HepG2 (cell line): ENCODE data around the gene EP300. TPM values are rescaled to one million over a fixed set of nuclear protein-coding genes. Genes with fewer than 3 reads are reported as not detected.

Experiments
- AGO1 ChIP-seq: fragments of 200-400 bp; formaldehyde crosslinking; IDR thresholded peaks from 2 replicates; pipeline ENCODE4 v1.6.1; 2017; ENCODE audit warnings: mild to moderate bottlenecking, low read depth, low read length, moderate library complexity; ENCODE audit not compliant: poor library complexity, severe bottlenecking
- ARHGAP35 ChIP-seq: sonication (generic); formaldehyde crosslinking; IDR thresholded peaks from 2 replicates; pipeline ENCODE4 v1.9.0; 2022; ENCODE audit warnings: mild to moderate bottlenecking, inconsistent platforms, moderate library complexity, missing genetic modification reagents, borderline replicate concordance
- ATF7-NPFF ChIP-seq: sonication (generic); formaldehyde crosslinking; IDR thresholded peaks from 2 replicates; pipeline ENCODE4 v1.8.1; 2023; ENCODE audit warnings: mild to moderate bottlenecking, low read depth, missing genetic modification reagents, moderate library complexity
- BHLHE40 ChIP-seq: IDR thresholded peaks from 2 replicates; pipeline ENCODE4 v1.6.1; 2011; ENCODE audit warnings: low read length, improper control_type of control experiment
- CENPX ChIP-seq: sonication (generic); formaldehyde crosslinking; IDR thresholded peaks from 2 replicates; pipeline ENCODE4 v1.9.0; 2021; ENCODE audit warnings: mild to moderate bottlenecking, missing genetic modification reagents, moderate library complexity
- GTF2F1 ChIP-seq: fragments of 150-350 bp; IDR thresholded peaks from 2 replicates; pipeline ENCODE4 v1.6.1; 2014; ENCODE audit warnings: low read length
- KDM2A ChIP-seq: sonication (generic); formaldehyde crosslinking; IDR thresholded peaks from 2 replicates; pipeline ENCODE4 v1.4.0; 2020; ENCODE audit warnings: low read depth, missing genetic modification reagents, borderline replicate concordance
- KLF11 ChIP-seq: IDR thresholded peaks from 2 replicates; pipeline ENCODE4 v1.6.1; 2016; ENCODE audit warnings: missing compliant biosample characterization
- MXD1 ChIP-seq: sonication (generic); formaldehyde crosslinking; IDR thresholded peaks from 2 replicates; pipeline ENCODE4 v1.4.0; 2020; ENCODE audit warnings: mild to moderate bottlenecking, missing genetic modification reagents
- REPIN1 ChIP-seq: sonication (generic); formaldehyde crosslinking; IDR thresholded peaks from 2 replicates; pipeline ENCODE4 v1.8.0; 2022; ENCODE audit warnings: missing genetic modification reagents, low read depth, mild to moderate bottlenecking, borderline replicate concordance
- SIN3A ChIP-seq: IDR thresholded peaks from 2 replicates; pipeline ENCODE4 v1.6.1; 2011; ENCODE audit warnings: low read depth, mild to moderate bottlenecking, control low read depth, low read length, borderline replicate concordance
- ZNF256 ChIP-seq: sonication (generic); formaldehyde crosslinking; conservative IDR thresholded peaks from 2 replicates; pipeline ENCODE4 v1.4.0; 2020; ENCODE audit warnings: missing genetic modification reagents
- ZNF282 ChIP-seq: fragments of 450-650 bp; IDR thresholded peaks from 2 replicates; pipeline ENCODE4 v1.6.1; 2018; ENCODE audit not compliant: partially characterized antibody
- polyA plus RNA-seq, 8 experiments: library from polyadenylated mRNA; depleted of rRNA in 3 of 8; stranded (reverse) in 7 of 8; unstranded in 1 of 8; fragments of >200 nt; fragmentation: Illumina TruSeq in 4 of 8; extraction: Trizol in 4 of 8; gene quantifications; 2 replicates each; pipeline versions ENCODE4 v1.2.1 to v1.2.3, GENCODE V29; 2011 to 2016; ENCODE audit warnings: low read depth in 4 of 8, missing spikeins in 1 of 8, mixed read lengths in 1 of 8; ENCODE audit not compliant: insufficient read depth in 1 of 8
- total RNA-seq, 5 experiments: library from RNA; depleted of rRNA; stranded (reverse); fragments of >200 nt; fragmentation: Illumina TruSeq; extraction: Trizol; gene quantifications; 2 replicates each; pipeline ENCODE4 v1.2.3, GENCODE V29; 2016; ENCODE audit warnings: low read depth in 1 of 5
- TF ChIP-seq, protein P1 (sequence below): IDR thresholded peaks from 2 replicates; pipeline ENCODE4 v1.6.1; 2012; ENCODE audit warnings: inconsistent platforms
- TF ChIP-seq, protein P2 (sequence below): sonication (generic); formaldehyde crosslinking; IDR thresholded peaks from 2 replicates; pipeline ENCODE4 v1.5.0; 2020; ENCODE audit warnings: mild to moderate bottlenecking, missing genetic modification reagents, borderline replicate concordance
- TF ChIP-seq, protein P3 (sequence below): sonication (generic); formaldehyde crosslinking; IDR thresholded peaks from 2 replicates; pipeline ENCODE4 v1.4.0; 2020; ENCODE audit warnings: mild to moderate bottlenecking, missing genetic modification reagents, borderline replicate concordance
- TF ChIP-seq, protein P4 (sequence below): sonication (generic); formaldehyde crosslinking; conservative IDR thresholded peaks from 2 replicates; pipeline ENCODE4 v1.4.0; 2020; ENCODE audit warnings: missing genetic modification reagents

Gene EP300
- total and polyA plus RNA-seq, 2 of the 13 experiments (the other 11 are each of a cell fraction or from before 2014, with no cell fraction given) = 13.6 to 14.9 TPM

GRCh38 chr22:41106122-41106968 is 14.0 kb downstream of the EP300 start (continued):
- TF ChIP-seq MXD1 (CRISPR knock-in tag) (no peak), ARHGAP35 (CRISPR knock-in tag) (no peak), ZNF282 (no peak), REPIN1 (CRISPR knock-in tag) (no peak), ATF7-NPFF (no peak), BHLHE40 (no peak), AGO1 (no peak), KLF11 (CRISPR knock-in tag) (no peak), CENPX (no peak), KDM2A (CRISPR knock-in tag) (no peak), ZNF256 (CRISPR knock-in tag) (no peak), GTF2F1 (no peak), SIN3A (peak; percentile 45; the same call in 1 of the 2 replicates)
- TF ChIP-seq, protein P1, sequence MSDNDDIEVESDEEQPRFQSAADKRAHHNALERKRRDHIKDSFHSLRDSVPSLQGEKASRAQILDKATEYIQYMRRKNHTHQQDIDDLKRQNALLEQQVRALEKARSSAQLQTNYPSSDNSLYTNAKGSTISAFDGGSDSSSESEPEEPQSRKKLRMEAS = no peak
- TF ChIP-seq, protein P2, sequence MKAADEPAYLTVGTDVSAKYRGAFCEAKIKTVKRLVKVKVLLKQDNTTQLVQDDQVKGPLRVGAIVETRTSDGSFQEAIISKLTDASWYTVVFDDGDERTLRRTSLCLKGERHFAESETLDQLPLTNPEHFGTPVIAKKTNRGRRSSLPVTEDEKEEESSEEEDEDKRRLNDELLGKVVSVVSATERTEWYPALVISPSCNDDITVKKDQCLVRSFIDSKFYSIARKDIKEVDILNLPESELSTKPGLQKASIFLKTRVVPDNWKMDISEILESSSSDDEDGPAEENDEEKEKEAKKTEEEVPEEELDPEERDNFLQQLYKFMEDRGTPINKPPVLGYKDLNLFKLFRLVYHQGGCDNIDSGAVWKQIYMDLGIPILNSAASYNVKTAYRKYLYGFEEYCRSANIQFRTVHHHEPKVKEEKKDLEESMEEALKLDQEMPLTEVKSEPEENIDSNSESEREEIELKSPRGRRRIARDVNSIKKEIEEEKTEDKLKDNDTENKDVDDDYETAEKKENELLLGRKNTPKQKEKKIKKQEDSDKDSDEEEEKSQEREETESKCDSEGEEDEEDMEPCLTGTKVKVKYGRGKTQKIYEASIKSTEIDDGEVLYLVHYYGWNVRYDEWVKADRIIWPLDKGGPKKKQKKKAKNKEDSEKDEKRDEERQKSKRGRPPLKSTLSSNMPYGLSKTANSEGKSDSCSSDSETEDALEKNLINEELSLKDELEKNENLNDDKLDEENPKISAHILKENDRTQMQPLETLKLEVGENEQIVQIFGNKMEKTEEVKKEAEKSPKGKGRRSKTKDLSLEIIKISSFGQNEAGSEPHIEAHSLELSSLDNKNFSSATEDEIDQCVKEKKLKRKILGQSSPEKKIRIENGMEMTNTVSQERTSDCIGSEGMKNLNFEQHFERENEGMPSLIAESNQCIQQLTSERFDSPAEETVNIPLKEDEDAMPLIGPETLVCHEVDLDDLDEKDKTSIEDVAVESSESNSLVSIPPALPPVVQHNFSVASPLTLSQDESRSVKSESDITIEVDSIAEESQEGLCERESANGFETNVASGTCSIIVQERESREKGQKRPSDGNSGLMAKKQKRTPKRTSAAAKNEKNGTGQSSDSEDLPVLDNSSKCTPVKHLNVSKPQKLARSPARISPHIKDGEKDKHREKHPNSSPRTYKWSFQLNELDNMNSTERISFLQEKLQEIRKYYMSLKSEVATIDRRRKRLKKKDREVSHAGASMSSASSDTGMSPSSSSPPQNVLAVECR (CRISPR knock-in tag) = peak; percentile 55; the same call in 1 of the 2 replicates
- TF ChIP-seq, protein P3, sequence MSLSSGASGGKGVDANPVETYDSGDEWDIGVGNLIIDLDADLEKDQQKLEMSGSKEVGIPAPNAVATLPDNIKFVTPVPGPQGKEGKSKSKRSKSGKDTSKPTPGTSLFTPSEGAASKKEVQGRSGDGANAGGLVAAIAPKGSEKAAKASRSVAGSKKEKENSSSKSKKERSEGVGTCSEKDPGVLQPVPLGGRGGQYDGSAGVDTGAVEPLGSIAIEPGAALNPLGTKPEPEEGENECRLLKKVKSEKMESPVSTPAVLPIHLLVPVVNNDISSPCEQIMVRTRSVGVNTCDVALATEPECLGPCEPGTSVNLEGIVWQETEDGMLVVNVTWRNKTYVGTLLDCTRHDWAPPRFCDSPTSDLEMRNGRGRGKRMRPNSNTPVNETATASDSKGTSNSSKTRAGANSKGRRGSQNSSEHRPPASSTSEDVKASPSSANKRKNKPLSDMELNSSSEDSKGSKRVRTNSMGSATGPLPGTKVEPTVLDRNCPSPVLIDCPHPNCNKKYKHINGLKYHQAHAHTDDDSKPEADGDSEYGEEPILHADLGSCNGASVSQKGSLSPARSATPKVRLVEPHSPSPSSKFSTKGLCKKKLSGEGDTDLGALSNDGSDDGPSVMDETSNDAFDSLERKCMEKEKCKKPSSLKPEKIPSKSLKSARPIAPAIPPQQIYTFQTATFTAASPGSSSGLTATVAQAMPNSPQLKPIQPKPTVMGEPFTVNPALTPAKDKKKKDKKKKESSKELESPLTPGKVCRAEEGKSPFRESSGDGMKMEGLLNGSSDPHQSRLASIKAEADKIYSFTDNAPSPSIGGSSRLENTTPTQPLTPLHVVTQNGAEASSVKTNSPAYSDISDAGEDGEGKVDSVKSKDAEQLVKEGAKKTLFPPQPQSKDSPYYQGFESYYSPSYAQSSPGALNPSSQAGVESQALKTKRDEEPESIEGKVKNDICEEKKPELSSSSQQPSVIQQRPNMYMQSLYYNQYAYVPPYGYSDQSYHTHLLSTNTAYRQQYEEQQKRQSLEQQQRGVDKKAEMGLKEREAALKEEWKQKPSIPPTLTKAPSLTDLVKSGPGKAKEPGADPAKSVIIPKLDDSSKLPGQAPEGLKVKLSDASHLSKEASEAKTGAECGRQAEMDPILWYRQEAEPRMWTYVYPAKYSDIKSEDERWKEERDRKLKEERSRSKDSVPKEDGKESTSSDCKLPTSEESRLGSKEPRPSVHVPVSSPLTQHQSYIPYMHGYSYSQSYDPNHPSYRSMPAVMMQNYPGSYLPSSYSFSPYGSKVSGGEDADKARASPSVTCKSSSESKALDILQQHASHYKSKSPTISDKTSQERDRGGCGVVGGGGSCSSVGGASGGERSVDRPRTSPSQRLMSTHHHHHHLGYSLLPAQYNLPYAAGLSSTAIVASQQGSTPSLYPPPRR (CRISPR knock-in tag) = peak; percentile 36; the same call in 1 of the 2 replicates
- TF ChIP-seq, protein P4, sequence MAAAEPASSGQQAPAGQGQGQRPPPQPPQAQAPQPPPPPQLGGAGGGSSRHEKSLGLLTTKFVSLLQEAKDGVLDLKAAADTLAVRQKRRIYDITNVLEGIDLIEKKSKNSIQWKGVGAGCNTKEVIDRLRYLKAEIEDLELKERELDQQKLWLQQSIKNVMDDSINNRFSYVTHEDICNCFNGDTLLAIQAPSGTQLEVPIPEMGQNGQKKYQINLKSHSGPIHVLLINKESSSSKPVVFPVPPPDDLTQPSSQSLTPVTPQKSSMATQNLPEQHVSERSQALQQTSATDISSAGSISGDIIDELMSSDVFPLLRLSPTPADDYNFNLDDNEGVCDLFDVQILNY (CRISPR knock-in tag) = no peak
